ENCODE data around the gene TSFM. TPM values are rescaled to one million over a fixed set of nuclear protein-coding genes. Genes with fewer than 3 reads are reported as not detected.
A peak's percentile ranks its signal among the peaks of the same experiment; 100 is the strongest.

Gene TSFM
- total RNA-seq, 3 donors from 2014 or later = 65.0 to 78.5 (median 74.5) TPM

DNA sequence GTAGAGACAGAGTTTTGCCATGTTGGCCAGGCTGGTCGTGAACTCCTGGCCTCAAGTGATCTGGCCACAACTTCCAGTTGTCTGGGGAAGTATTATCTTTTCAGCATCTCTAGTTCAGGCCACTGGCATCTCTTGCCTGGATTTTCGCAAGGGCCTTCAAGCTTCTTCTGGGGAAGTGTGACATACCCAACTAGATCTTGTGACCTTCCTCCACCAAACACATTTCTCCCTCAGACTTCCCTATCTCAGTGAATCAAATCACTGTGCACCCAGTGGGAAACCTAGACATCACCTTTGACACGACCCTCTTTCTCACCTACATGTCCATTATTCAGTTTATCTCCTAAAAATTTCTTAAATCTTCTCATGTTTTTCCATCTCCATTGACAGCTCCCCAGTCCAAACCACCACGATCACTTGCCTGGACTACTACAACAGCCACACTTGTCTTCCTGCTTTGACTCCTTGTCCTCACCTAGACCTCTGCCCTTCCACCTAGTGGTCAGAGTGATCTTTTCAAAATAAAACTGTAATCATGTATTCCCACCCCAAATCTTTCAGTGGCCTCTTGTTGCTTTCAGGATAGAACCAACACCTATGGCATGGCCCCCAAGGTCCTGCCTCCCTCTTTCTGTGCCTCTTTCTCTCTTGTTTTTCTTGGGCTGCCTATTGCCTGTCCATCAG, 6.9 kb upstream of the TSFM start:
- no peak for ATAC-seq

GRCh38 chr12:57776247-57776587, 6.4 kb upstream of the TSFM start:
- Mint-ChIP-seq H3K4me3 (no peak overlapping the region), H3K9me3 (no peaks in the 10 kb centered on the region), H3K4me1 (ENCODE audit: low read depth) (peaks cover 39% of the 10 kb centered on the region), H3K27me3 (ENCODE audit: low read depth) (no peaks in the 10 kb centered on the region), H3K36me3 (ENCODE audit: insufficient read depth) (peaks cover 8% of the 10 kb centered on the region)
- no peak for ATAC-seq
- DNase-seq = no peak

More for the DNA sequence above, 6.9 kb upstream of the TSFM start:
- no peaks in the 10 kb centered on the region for H3K27me3 Mint-ChIP-seq (ENCODE audit: low read depth)
- peaks cover 10% of the 10 kb centered on the region for H3K36me3 Mint-ChIP-seq (ENCODE audit: insufficient read depth)
- peaks cover 36% of the 10 kb centered on the region for H3K4me1 Mint-ChIP-seq (ENCODE audit: low read depth)
- H3K9me3 Mint-ChIP-seq = no peaks in the 10 kb centered on the region
- DNase-seq = no peak
- no peak overlapping the region for H3K4me3 Mint-ChIP-seq

- ATAC-seq (no peak), DNase-seq (no peak)
- Mint-ChIP-seq H3K36me3 (ENCODE audit: insufficient read depth) (peaks cover 8% of the 10 kb centered on the region), H3K27me3 (ENCODE audit: low read depth) (no peaks in the 10 kb centered on the region), H3K4me1 (ENCODE audit: low read depth) (peaks cover 44% of the 10 kb centered on the region), H3K9me3 (no peaks in the 10 kb centered on the region), H3K4me3 (no peak overlapping the region)
Measured at GRCh38 chr12:57777367-57777766, 5.2 kb upstream of the TSFM start.

GRCh38 chr12:57777911-57778310, 4.7 kb upstream of the TSFM start:
- Mint-ChIP-seq H3K36me3 (ENCODE audit: insufficient read depth) (peaks cover 8% of the 10 kb centered on the region), H3K4me1 (ENCODE audit: low read depth) (peaks cover 46% of the 10 kb centered on the region), H3K9me3 (no peaks in the 10 kb centered on the region), H3K27me3 (ENCODE audit: low read depth) (no peaks in the 10 kb centered on the region), H3K4me3 (no peak overlapping the region)
- DNase-seq (no peak), ATAC-seq (no peak)

DNA sequence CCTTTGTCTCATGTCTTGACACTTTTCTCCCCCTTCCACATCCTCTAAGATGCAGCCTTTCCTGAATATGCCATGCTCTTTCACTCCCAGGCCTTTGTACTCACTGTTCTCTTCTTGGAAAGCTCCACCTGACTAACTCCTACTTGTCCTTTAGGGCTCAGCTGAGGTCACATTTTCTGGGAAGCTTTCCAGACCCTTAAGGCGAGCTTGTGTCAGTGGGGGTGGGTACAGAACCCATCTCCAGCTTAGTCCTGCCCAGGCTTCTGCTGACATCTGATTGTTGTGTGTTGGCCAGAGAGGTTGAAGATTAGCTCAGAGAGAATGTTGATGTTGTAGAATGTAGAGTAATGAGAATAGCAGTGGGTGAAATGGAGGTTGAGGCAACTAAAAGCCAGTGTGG, 2.9 kb upstream of the TSFM start:
- DNase-seq (no peak), ATAC-seq (no peak)
- peaks cover 48% of the 10 kb centered on the region for H3K4me1 Mint-ChIP-seq (ENCODE audit: low read depth)
- peaks cover 10% of the 10 kb centered on the region for H3K36me3 Mint-ChIP-seq (ENCODE audit: insufficient read depth)
- H3K9me3 Mint-ChIP-seq = no peaks in the 10 kb centered on the region
- H3K27me3 Mint-ChIP-seq (ENCODE audit: low read depth) = no peaks in the 10 kb centered on the region
- no peak overlapping the region for H3K4me3 Mint-ChIP-seq

GRCh38 chr12:57780284-57780897, 2.2 kb upstream of the TSFM start:
- H3K36me3 Mint-ChIP-seq (ENCODE audit: insufficient read depth) = peaks cover 9% of the 10 kb centered on the region
- H3K4me1 Mint-ChIP-seq (ENCODE audit: low read depth) = peaks cover 48% of the 10 kb centered on the region
- no peak for DNase-seq
- H3K4me3 Mint-ChIP-seq = no peak overlapping the region
- H3K27me3 Mint-ChIP-seq (ENCODE audit: low read depth) = no peaks in the 10 kb centered on the region
- no peak for ATAC-seq
- no peaks in the 10 kb centered on the region for H3K9me3 Mint-ChIP-seq

DNA sequence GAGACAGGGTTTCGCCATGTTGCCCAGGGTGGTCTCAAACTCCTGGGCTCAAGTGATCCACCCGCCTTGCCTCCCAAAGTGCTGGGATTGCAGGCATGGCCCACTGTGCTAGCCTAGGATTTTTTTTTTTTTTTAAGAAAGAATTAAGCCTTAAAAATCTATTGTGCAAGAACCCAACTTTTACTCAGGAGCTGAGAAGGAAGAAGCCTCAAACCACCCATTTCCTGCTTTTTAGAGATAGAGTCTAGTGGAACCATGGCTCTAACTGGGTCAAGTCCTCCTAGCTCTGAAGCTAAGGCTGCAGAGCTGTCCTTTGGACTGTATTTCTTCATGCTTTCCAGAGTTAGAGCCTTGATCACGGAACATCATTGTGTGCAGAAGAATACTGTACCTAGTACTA, 1.3 kb upstream of the TSFM start:
- DNase-seq (no peak), ATAC-seq (no peak)
- Mint-ChIP-seq H3K36me3 (ENCODE audit: insufficient read depth) (peaks cover 8% of the 10 kb centered on the region), H3K4me3 (no peak overlapping the region), H3K4me1 (ENCODE audit: low read depth) (peaks cover 51% of the 10 kb centered on the region), H3K9me3 (no peaks in the 10 kb centered on the region), H3K27me3 (ENCODE audit: low read depth) (no peaks in the 10 kb centered on the region)

GRCh38 chr12:57781801-57782200, 786 bp upstream of the TSFM start:
- Mint-ChIP-seq H3K4me3 (peak overlapping the region; percentile 99), H3K9me3 (no peaks in the 10 kb centered on the region)
- DNase-seq = no peak

DNA sequence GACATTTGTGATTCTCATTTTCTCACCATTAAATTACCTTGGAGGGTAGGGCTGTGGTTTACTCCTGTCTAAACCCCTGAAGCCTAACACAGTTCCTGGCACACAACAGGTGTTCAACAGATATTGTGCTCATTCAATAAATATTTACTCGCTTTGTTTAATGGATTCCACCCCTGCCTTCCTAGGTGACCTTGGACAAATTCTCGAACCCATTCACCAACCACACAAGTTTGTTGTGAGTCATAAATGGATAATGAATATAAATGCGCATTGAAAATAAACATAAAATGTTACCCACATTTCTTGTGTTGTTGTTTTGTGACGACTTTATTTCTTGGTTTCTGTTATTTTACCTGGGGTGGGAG, 362 bp upstream of the TSFM start:
- Mint-ChIP-seq H3K9me3 (no peaks in the 10 kb centered on the region), H3K4me1 (ENCODE audit: low read depth) (peaks cover 54% of the 10 kb centered on the region), H3K4me3 (peak overlapping the region; percentile 99), H3K36me3 (ENCODE audit: insufficient read depth) (peaks cover 14% of the 10 kb centered on the region), H3K27me3 (ENCODE audit: low read depth) (no peaks in the 10 kb centered on the region)
- DNase-seq (no peak), ATAC-seq (no peak)

More at GRCh38 chr12:57781801-57782200, 786 bp upstream of the TSFM start:
- Mint-ChIP-seq H3K27me3 (ENCODE audit: low read depth) (no peaks in the 10 kb centered on the region), H3K36me3 (ENCODE audit: insufficient read depth) (peaks cover 12% of the 10 kb centered on the region), H3K4me1 (ENCODE audit: low read depth) (peaks cover 54% of the 10 kb centered on the region)
- no peak for ATAC-seq

DNA sequence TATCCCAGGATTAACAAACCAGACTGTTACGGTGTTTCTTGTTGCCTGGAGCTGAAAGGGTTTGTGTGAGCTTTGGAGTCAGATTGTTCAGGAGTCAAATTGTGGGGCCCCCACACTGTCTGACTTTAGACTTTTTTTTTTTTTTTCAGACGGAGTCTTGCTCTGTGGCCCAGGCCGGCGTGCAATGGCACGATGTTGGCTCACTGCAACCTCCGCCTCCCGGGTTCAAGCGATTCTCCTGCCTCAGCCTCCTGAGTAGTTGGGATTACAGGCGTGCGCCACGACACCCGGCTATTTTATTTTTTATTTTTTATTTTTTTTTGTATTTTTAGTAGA, 847 bp downstream of the TSFM start:
- Mint-ChIP-seq H3K36me3 (ENCODE audit: insufficient read depth) (peaks cover 17% of the 10 kb centered on the region), H3K4me1 (ENCODE audit: low read depth) (peaks cover 52% of the 10 kb centered on the region), H3K4me3 (peak overlapping the region; percentile 99), H3K27me3 (ENCODE audit: low read depth) (no peaks in the 10 kb centered on the region), H3K9me3 (no peaks in the 10 kb centered on the region)
- DNase-seq (no peak), ATAC-seq (no peak)

GRCh38 chr12:57783861-57784260, 1.3 kb downstream of the TSFM start:
- DNase-seq = no peak
- H3K9me3 Mint-ChIP-seq = no peaks in the 10 kb centered on the region
- no peaks in the 10 kb centered on the region for H3K27me3 Mint-ChIP-seq (ENCODE audit: low read depth)
- peaks cover 20% of the 10 kb centered on the region for H3K36me3 Mint-ChIP-seq (ENCODE audit: insufficient read depth)
- peak overlapping the region; percentile 83 for H3K4me3 Mint-ChIP-seq
- ATAC-seq = no peak
- peaks cover 52% of the 10 kb centered on the region for H3K4me1 Mint-ChIP-seq (ENCODE audit: low read depth)

- no peaks in the 10 kb centered on the region for H3K9me3 Mint-ChIP-seq
- H3K36me3 Mint-ChIP-seq (ENCODE audit: insufficient read depth) = peaks cover 44% of the 10 kb centered on the region
- no peaks in the 10 kb centered on the region for H3K27me3 Mint-ChIP-seq (ENCODE audit: low read depth)
- H3K4me1 Mint-ChIP-seq (ENCODE audit: low read depth) = peaks cover 9% of the 10 kb centered on the region
- DNase-seq (no peak), ATAC-seq (peak in 1 of 2 donors; percentile 43)
- H3K4me3 Mint-ChIP-seq = no peak overlapping the region
Measured at GRCh38 chr12:57793920-57794319, 11.3 kb downstream of the TSFM start.

DNA sequence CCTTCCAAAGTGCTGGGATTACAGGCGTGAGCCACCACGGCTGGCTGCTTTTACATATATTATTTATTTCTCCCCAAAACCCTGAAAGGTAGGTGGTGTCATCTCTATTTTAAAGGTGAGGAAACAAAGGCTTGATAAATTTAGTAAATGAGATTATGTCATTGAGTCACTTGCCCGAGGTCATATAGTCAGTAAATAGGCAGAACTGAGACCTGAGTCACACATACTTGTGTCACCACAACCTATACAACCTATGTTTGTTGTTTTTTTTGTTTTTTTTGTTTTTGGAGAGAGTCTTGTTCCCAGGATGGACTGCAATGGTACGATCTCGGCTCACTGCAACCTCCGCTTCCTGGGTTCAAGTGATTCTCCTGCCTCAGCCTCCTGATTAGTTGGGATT, 12.8 kb downstream of the TSFM start:
- peaks cover 44% of the 10 kb centered on the region for H3K36me3 Mint-ChIP-seq (ENCODE audit: insufficient read depth)
- H3K4me3 Mint-ChIP-seq = no peak overlapping the region
- ATAC-seq (no peak), DNase-seq (no peak)
- peaks cover 9% of the 10 kb centered on the region for H3K4me1 Mint-ChIP-seq (ENCODE audit: low read depth)
- no peaks in the 10 kb centered on the region for H3K27me3 Mint-ChIP-seq (ENCODE audit: low read depth)
- no peaks in the 10 kb centered on the region for H3K9me3 Mint-ChIP-seq

GRCh38 chr12:57796996-57797395, 14.4 kb downstream of the TSFM start:
- Mint-ChIP-seq H3K36me3 (ENCODE audit: insufficient read depth) (peaks cover 44% of the 10 kb centered on the region), H3K9me3 (no peaks in the 10 kb centered on the region), H3K27me3 (ENCODE audit: low read depth) (no peaks in the 10 kb centered on the region), H3K4me1 (ENCODE audit: low read depth) (peaks cover 9% of the 10 kb centered on the region), H3K4me3 (no peak overlapping the region)
- DNase-seq (no peak), ATAC-seq (no peak)

DNA sequence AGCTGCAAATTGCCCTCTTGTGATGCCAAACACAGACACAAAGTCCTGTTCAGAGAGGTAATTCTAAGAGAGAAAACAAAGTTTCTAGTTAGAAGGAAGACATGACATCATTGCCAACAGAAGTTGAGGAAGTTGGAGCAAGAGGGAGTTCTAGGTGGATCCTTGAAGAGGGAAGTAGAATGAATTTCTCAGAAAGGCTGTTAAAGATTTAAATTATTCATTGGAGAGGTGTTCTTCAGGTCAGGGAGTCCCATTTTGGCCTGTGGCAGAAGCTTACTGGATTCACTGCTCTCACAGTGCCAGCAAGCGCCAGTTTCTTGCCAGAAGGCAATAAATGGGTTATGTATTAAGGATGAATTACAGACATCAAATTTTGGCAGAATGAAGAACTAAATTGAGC, 15.3 kb downstream of the TSFM start:
- Mint-ChIP-seq H3K9me3 (no peaks in the 10 kb centered on the region), H3K4me3 (no peak overlapping the region), H3K27me3 (ENCODE audit: low read depth) (no peaks in the 10 kb centered on the region), H3K36me3 (ENCODE audit: insufficient read depth) (peaks cover 47% of the 10 kb centered on the region), H3K4me1 (ENCODE audit: low read depth) (peaks cover 9% of the 10 kb centered on the region)
- ATAC-seq (no peak), DNase-seq (no peak)
